ENCODE results near the gene EFNA5. TPM values are rescaled to one million over a fixed set of nuclear protein-coding genes. Genes with fewer than 3 reads are reported as not detected.

Gene EFNA5
- total and polyA plus RNA-seq, 10 of the 15 experiments (the other 5 are each of a cell fraction or from before 2014, with no cell fraction given): 0.19 to 12.6 (median 3.9) TPM

GRCh38 chr5:107367939-107368338 lies 302.8 kb downstream of the EFNA5 start:
- Histone ChIP-seq H3K4me1 (ENCODE audit: control insufficient read depth, insufficient read depth, low read length) (peaks cover 18% of the 10 kb centered on the region), H3K27ac (ENCODE audit: control insufficient read depth, insufficient read depth) (no peak overlapping the region), H3K9me3 (replicated peaks; ENCODE audit: control insufficient read depth, insufficient read depth, low read length) (no peaks in the 10 kb centered on the region; the same call in 2 of the 3 replicates), H3K27me3 (replicated peaks in 1 of 2; ENCODE audit: control insufficient read depth in 2 of 2, insufficient read depth in 2 of 2, low read length in 1 of 2) (no peaks in the 10 kb centered on the region), H3K79me2 (ENCODE audit: control insufficient read depth, insufficient read depth, low read length) (no peaks in the 10 kb centered on the region), H2AFZ (ENCODE audit: control insufficient read depth, low read depth, low read length) (no peak overlapping the region), H4K20me1 (ENCODE audit: control insufficient read depth, insufficient read depth) (no peaks in the 10 kb centered on the region), H3K4me2 (ENCODE audit: control insufficient read depth, insufficient read depth) (no peak overlapping the region), H3K36me3 (ENCODE audit: control insufficient read depth in 2 of 2, insufficient read depth in 2 of 2, low read length in 1 of 2) (no peaks in the 10 kb centered on the region), H3K4me3 (no peak overlapping the region), H3K9ac (ENCODE audit: control insufficient read depth, insufficient read depth, low read length) (no peak overlapping the region)
- BruUV-seq (replicated peaks): no TSS peak
- in situ Hi-C loops (cut with MboI) (no loop called here), intact Hi-C loops (cut with micrococcal nuclease; ENCODE audit: unreplicated experiment) (no loop called here)
- ChIA-PET POLR2A (no interaction called here), SMC1A (ENCODE audit: uncharacterized antibody, unreplicated experiment) (interaction anchor here (0.9 to 1.4 kb wide), 4 partner anchors 9 to 293 kb away, joined by 3 to 5 read pairs (median 4); no protein-coding TSS in a partner anchor), RAD21 (ENCODE audit: unreplicated experiment) (interaction anchor here (0.6 kb wide), 1 partner anchor 163 kb away, joined by 4 read pairs; no protein-coding TSS in a partner anchor), CTCF (interaction anchor here (1.2 kb wide), 1 partner anchor 21 kb away, joined by 3 read pairs; no protein-coding TSS in a partner anchor)
- FAIRE-seq: no peak
- WGBS (ENCODE audit: insufficient coverage, insufficient replicate concordance, low lambda C conversion rate, missing lambda C conversion rate): 50% methylated on average over 2 of the region's 2 CpGs
- DNase-seq (ENCODE audit: low read depth, low spot score): no peak
- ATAC-seq: no peak
- TF ChIP-seq ZBTB40 (IDR thresholded peaks at IDR 0.05; ENCODE audit: borderline replicate concordance) (no peak), ZSCAN29 (IDR thresholded peaks at IDR 0.05) (no peak), CHD4 (IDR thresholded peaks at IDR 0.05) (no peak), CREM (IDR thresholded peaks at IDR 0.05; ENCODE audit: low read depth) (no peak), HDGF (IDR thresholded peaks at IDR 0.05) (no peak), ATF2 (IDR thresholded peaks at IDR 0.05; ENCODE audit: low read length) (no peak), IRF5 (IDR thresholded peaks at IDR 0.05; ENCODE audit: borderline replicate concordance) (no peak), MEF2A (IDR thresholded peaks at IDR 0.05; ENCODE audit: insufficient read depth, low read depth, low read length) (no peak), STAT1 (conservative IDR thresholded peaks at IDR 0.05) (no peak), E2F4 (IDR thresholded peaks at IDR 0.05; ENCODE audit: low read depth, low read length) (no peak), KAT2A (conservative IDR thresholded peaks at IDR 0.05; ENCODE audit: control insufficient read depth, low read depth, low read length) (no peak), KLF5 (IDR thresholded peaks at IDR 0.05; ENCODE audit: partially characterized antibody) (no peak), JUND (IDR thresholded peaks at IDR 0.05; ENCODE audit: low read depth, low read length) (no peak), MYB (IDR thresholded peaks at IDR 0.05; ENCODE audit: borderline replicate concordance, low read depth, low read length) (no peak), IRF3 (IDR thresholded peaks at IDR 0.05) (no peak)
